ENCODE results near the gene IGFBP7. TPM values are rescaled to one million over a fixed set of nuclear protein-coding genes. Genes with fewer than 3 reads are reported as not detected.

IGFBP7 gene
- total and polyA plus RNA-seq, 2 experiments from 2014 or later: 951 to 1,359 TPM

DNA sequence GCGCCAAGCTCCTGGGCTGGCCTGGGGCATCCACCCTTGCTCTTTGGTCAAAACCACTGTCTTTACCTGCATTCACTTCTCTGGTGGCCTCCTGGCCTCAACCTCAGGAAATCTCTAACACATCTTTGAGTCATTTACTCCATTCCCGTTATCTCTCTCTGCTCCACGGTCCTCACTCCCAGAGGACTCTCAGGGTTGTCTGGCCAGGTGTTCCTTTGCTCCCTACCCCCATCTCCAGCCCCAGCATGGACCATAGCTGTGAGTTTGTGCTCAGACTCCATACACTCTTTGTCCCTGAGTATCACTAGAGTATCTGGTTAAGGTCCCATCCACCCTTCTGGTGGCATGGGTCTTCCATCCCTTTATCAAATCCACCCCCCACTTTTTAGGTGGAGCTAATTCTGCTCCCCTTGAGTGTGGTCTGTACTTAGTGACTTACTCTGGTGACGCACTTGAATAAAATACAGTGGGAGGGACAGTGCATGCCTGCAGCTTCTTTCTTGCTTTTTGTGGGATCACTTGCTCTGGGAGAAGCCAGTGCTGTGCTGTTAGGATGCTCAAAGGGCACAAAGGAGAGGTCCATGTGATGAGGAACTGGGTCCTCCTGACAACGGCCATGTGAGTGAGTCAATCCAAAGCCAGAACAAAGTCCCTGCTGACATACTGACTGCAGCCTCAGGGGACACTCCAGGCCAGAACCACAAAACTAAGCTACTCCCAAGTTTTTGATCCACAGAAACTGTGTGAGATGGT lies 44.3 kb downstream of the IGFBP7 start:
- Histone ChIP-seq H4K20me1 (ENCODE audit: insufficient read depth) (no peaks in the 10 kb centered on the region), H3K9me2 (ENCODE audit: insufficient read depth) (no peaks in the 10 kb centered on the region), H3K27me3 (replicated peaks; ENCODE audit: insufficient read depth) (no peaks in the 10 kb centered on the region), H3K4me1 (ENCODE audit: insufficient read depth) (peaks cover 47% of the 10 kb centered on the region), H3K4me3 (peak overlapping the region; percentile 58; the same call in 1 of the 2 replicates), H2AFZ (0 out of 2 replicates have a peak overlapping the region, but pooled peaks have one; percentile 56), H3F3A (ENCODE audit: insufficient read depth) (peaks cover 50% of the 10 kb centered on the region), H3K9ac (peak overlapping the region; percentile 51; the same call in 1 of the 2 replicates), H3K4me2 (ENCODE audit: unreplicated experiment) (peak overlapping the region; percentile 74), H3K27ac (peak overlapping the region; percentile 82), H3K36me3 (ENCODE audit: low read depth) (no peaks in the 10 kb centered on the region), H3K79me2 (ENCODE audit: insufficient read depth) (peaks cover 26% of the 10 kb centered on the region), H3K9me3 (ENCODE audit: low read depth) (peaks cover 3% of the 10 kb centered on the region)
- in situ Hi-C loops (cut with MboI): no loop called here
- DNase-seq: peak; percentile 36
- TF ChIP-seq EZH2phosphoT487 (IDR thresholded peaks at IDR 0.05; ENCODE audit: insufficient read depth, low read depth): no peak
- TF ChIP-seq EZH2 (IDR thresholded peaks at IDR 0.05; ENCODE audit: insufficient read depth, poor library complexity, severe bottlenecking): no peak
- 65 to 69% methylated on average over 5 of the region's 5 CpGs for WGBS, 2 experiments (ENCODE audit: low coverage in 1 of 2, low lambda C conversion rate in 2 of 2, missing lambda C conversion rate in 2 of 2)

GRCh38 chr4:57064811-57065711 lies 45.1 kb downstream of the IGFBP7 start:
- H4K20me1 ChIP-seq (ENCODE audit: insufficient read depth): no peaks in the 10 kb centered on the region
- H3K4me3 ChIP-seq: peak overlapping the region; percentile 58
- WGBS, 2 experiments (ENCODE audit: low coverage in 1 of 2, low lambda C conversion rate in 2 of 2, missing lambda C conversion rate in 2 of 2): 22 to 28% methylated on average over 20 of the region's 20 CpGs
- peaks cover 3% of the 10 kb centered on the region for H3K9me3 ChIP-seq (ENCODE audit: low read depth)
- H3K9ac ChIP-seq: peak overlapping the region; percentile 51
- no peaks in the 10 kb centered on the region for H3K36me3 ChIP-seq (ENCODE audit: low read depth)
- H3K4me2 ChIP-seq (ENCODE audit: unreplicated experiment): peak overlapping the region; percentile 74
- peaks cover 46% of the 10 kb centered on the region for H3K4me1 ChIP-seq (ENCODE audit: insufficient read depth)
- DNase-seq: peak; percentile 92
- in situ Hi-C loops (cut with MboI): no loop called here
- H3K27ac ChIP-seq: peak overlapping the region; percentile 82
- H3K79me2 ChIP-seq (ENCODE audit: insufficient read depth): peaks cover 26% of the 10 kb centered on the region
- H3F3A ChIP-seq (ENCODE audit: insufficient read depth): peaks cover 46% of the 10 kb centered on the region
- no peaks in the 10 kb centered on the region for H3K9me2 ChIP-seq (ENCODE audit: insufficient read depth)
- H3K27me3 ChIP-seq (replicated peaks; ENCODE audit: insufficient read depth): no peaks in the 10 kb centered on the region
- no peak for TF ChIP-seq EZH2 (IDR thresholded peaks at IDR 0.05; ENCODE audit: insufficient read depth, poor library complexity, severe bottlenecking)
- no peak for TF ChIP-seq EZH2phosphoT487 (IDR thresholded peaks at IDR 0.05; ENCODE audit: insufficient read depth, low read depth)
- H2AFZ ChIP-seq: peak overlapping the region; percentile 56

DNA sequence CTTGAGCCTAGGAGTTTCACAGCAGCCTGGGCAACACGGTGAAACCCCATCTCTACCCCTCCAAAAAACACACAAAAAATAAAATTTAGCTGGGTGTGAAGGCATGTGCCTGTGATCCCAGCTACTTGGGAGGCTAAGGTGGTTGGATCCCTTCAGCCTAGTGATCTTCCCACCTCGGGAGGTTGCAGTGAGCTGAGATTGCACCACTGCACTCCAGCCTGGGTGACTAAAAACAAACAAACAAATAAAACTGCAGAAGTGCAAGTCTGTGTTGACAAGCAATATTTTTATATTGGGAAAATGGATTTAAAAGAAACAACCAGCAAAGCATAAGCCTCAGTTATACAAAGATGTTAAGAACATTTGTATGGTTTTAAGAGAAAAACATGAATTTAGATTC lies 46.1 kb downstream of the IGFBP7 start:
- Histone ChIP-seq H4K20me1 (ENCODE audit: insufficient read depth) (no peaks in the 10 kb centered on the region), H3K4me2 (ENCODE audit: unreplicated experiment) (peak overlapping the region; percentile 74), H2AFZ (no peak overlapping the region), H3K79me2 (ENCODE audit: insufficient read depth) (peaks cover 34% of the 10 kb centered on the region), H3F3A (ENCODE audit: insufficient read depth) (peaks cover 43% of the 10 kb centered on the region), H3K9ac (0 out of 2 replicates have a peak overlapping the region, but pooled peaks have one; percentile 51), H3K4me1 (ENCODE audit: insufficient read depth) (peaks cover 46% of the 10 kb centered on the region), H3K9me2 (ENCODE audit: insufficient read depth) (no peaks in the 10 kb centered on the region), H3K27ac (peak overlapping the region; percentile 82), H3K9me3 (ENCODE audit: low read depth) (peaks cover 3% of the 10 kb centered on the region), H3K27me3 (replicated peaks; ENCODE audit: insufficient read depth) (no peaks in the 10 kb centered on the region), H3K36me3 (ENCODE audit: low read depth) (no peaks in the 10 kb centered on the region), H3K4me3 (0 out of 2 replicates have a peak overlapping the region, but pooled peaks have one; percentile 58)
- no peak for DNase-seq
- TF ChIP-seq EZH2 (IDR thresholded peaks at IDR 0.05; ENCODE audit: insufficient read depth, poor library complexity, severe bottlenecking) (no peak), EZH2phosphoT487 (IDR thresholded peaks at IDR 0.05; ENCODE audit: insufficient read depth, low read depth) (no peak)
- in situ Hi-C loops (cut with MboI): no loop called here
- WGBS, 2 experiments (ENCODE audit: low coverage in 1 of 2, low lambda C conversion rate in 2 of 2, missing lambda C conversion rate in 2 of 2): 78 to 80% methylated on average over 2 of the region's 2 CpGs

DNA sequence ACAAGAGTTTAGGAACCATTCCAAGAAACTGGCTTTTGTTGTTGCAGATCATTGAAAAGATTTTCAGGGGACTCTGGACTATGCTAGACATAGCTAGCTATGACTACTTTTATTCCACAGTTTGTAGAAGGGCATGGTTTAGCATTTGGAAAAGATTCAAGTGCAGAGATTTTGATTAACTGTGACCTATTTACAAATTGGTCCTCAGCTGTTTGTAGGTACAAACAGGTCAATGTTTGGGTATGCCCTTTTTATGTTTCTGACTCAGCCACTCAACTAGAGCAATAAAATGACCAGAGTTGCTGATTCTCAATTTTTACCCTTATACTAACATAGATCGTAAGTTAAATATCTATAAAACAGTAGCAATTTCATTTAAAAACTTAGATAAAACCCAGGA lies 46.7 kb downstream of the IGFBP7 start:
- H3K9me2 ChIP-seq (ENCODE audit: insufficient read depth): no peaks in the 10 kb centered on the region
- H3K27ac ChIP-seq: peak overlapping the region; percentile 82
- no peak overlapping the region for H3K4me2 ChIP-seq (ENCODE audit: unreplicated experiment)
- H3F3A ChIP-seq (ENCODE audit: insufficient read depth): peaks cover 43% of the 10 kb centered on the region
- TF ChIP-seq EZH2 (IDR thresholded peaks at IDR 0.05; ENCODE audit: insufficient read depth, poor library complexity, severe bottlenecking): no peak
- TF ChIP-seq EZH2phosphoT487 (IDR thresholded peaks at IDR 0.05; ENCODE audit: insufficient read depth, low read depth): no peak
- H3K9me3 ChIP-seq (ENCODE audit: low read depth): peaks cover 3% of the 10 kb centered on the region
- no peak overlapping the region for H3K9ac ChIP-seq
- H3K36me3 ChIP-seq (ENCODE audit: low read depth): no peaks in the 10 kb centered on the region
- H3K27me3 ChIP-seq (replicated peaks; ENCODE audit: insufficient read depth): no peaks in the 10 kb centered on the region
- in situ Hi-C loops (cut with MboI): no loop called here
- peaks cover 35% of the 10 kb centered on the region for H3K79me2 ChIP-seq (ENCODE audit: insufficient read depth)
- no peak overlapping the region for H3K4me3 ChIP-seq
- no peaks in the 10 kb centered on the region for H4K20me1 ChIP-seq (ENCODE audit: insufficient read depth)
- H3K4me1 ChIP-seq (ENCODE audit: insufficient read depth): peaks cover 46% of the 10 kb centered on the region
- no peak for DNase-seq
- 100% methylated on average over 1 of the region's 1 CpG for WGBS, 2 experiments (ENCODE audit: low coverage in 1 of 2, low lambda C conversion rate in 2 of 2, missing lambda C conversion rate in 2 of 2)
- no peak overlapping the region for H2AFZ ChIP-seq
